Iris pigment epithelial cell (primary cell): ENCODE measurements around the gene NF2.
A peak's percentile ranks its signal among the peaks of the same experiment; 100 is the strongest.

Source experiments
- DNase-seq: peaks from one replicate; pipeline ENCODE4 v3.0.0-alpha.2; 2011; ENCODE audit warnings: low read depth

The NF2 gene

DNA sequence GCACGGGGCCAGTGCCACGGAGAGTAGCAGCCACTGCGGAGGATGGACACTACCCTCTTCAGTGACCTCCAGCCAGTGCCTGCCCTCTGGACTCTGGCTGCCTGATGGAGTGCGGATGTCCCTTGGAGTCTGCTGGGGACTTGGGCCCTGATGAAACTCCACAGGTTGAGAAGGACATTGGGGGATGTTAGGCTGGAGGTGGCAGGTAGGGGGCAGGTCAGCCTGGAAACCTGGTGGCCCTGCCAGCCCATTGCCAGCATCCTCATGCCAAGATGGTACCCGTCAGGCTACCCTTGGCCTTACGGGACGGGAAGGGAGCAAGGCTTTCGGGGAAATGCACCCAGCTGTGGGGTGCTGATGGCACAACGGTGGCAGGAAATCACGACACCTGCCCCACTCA lies 120.3 kb downstream of the NF2 start:
- DNase-seq: no peak

GRCh38 chr22:29724843-29725242 lies 121.4 kb downstream of the NF2 start:
- no peak for DNase-seq

DNA sequence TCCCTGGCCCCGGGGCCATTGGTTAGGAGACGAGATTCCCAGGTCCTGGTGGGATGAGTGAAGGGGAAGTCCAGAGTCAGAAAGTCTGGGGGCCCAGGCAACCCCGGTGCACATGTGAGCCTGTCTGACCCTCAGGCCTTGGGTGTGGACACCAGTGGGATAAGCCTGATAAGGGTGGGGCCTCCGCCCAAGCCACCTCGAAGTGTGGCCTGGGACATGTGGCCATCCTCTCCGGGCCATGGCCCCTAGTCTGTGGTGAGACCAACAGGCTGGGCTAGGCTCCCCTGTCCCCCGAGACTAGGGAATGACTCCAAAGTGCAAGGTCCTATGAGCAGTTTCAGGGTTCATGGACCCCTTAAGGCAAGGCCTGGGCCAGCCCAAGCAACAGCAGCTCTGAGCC lies 122.7 kb downstream of the NF2 start:
- DNase-seq: no peak

DNA sequence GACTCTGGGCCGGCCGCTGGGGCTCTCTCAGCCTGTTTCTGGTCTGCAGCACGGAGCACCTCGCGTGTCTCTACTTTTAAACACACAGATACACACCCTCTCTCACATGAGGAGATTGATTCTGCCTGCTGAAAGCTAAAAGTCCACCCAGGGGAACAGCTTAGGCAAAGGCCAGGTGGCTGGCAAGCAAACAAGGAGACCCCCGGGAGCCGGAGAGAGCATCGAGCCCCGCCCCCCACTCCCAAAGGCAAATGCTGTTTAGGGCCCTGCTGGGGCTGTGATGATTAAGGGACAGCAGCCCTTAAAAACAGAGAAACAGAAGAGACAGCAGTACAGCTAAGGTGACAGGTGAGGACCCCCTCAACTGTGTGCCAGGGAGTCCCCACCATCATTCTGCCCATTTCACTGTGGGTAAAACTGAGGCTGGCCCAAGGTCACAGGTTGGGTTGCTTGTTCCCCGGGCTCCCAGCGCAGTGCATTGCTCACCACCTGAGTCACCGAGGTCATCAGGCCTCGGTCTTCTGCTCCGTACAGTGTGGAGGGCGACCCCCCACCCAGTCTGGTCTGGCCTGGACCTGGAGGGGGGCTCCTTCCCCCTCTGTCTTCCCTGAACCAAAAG lies 123.2 kb downstream of the NF2 start:
- DNase-seq: peak; percentile 7

- peak; percentile 39 for DNase-seq
Observed at GRCh38 chr22:29727131-29727523, 123.7 kb downstream of the NF2 start.

GRCh38 chr22:29729161-29729560 lies 125.7 kb downstream of the NF2 start:
- DNase-seq: no peak

GRCh38 chr22:29731058-29731850 lies 127.8 kb downstream of the NF2 start:
- DNase-seq: no peak

DNA sequence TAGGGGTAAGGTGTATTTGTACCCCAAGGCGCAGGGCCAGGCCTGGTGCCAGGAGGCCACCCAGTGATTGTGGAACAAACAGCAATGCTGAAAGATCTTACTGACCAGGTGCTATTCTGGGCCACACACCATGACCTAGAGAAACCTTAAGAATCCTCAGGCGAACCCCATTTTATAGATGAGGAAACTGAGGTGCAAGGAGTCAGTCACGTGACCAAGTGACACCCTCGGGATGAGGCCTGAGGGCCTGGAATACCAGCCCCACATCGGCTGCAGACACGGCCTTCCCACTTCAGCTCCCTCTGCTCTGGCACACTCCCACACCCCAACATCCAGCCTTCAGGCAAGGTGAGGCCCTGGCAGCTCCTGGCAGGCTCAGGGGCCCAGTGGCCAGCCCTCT lies 129.4 kb downstream of the NF2 start:
- no peak for DNase-seq

DNA sequence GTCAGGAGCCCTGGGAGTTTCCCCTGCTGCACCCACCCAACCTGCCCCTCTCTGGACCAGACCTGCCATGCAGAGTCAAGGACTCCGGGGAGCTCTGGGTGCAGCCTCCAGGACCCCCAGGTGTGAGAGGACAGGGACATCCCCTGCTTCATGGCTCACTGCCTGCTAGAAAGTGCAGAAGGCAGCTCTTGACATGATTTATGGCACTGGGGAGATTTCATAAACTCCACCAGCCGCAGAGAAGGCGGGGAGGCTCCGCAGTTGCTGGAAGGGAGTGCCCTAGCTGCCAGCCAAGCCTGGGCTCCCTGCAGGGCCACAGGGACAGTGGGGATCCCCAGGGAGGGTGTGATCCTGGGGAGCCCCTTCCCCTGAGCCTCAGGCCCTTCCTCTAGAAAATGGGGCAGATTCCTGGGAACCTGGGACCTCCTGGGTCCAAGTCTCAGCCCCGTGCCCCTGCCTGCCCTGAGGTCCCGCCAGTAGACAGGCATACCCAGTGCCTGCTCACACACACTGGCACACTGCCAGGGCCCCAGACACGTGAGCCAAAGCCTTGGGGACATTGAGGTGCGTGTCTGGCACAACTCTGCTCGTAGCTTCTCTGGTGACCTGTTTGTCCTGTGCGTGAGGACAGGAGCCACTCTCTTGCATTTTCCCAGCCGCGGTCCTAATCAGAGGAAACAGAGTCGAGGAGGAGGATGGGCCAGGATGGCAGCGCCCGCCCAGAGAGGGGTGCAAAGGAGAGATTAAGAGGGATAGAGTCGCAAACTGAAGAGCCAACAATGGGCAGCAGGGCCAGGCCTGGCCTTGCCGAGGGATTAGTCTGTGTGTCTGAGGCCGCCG lies 130.1 kb downstream of the NF2 start:
- no peak for DNase-seq

DNA sequence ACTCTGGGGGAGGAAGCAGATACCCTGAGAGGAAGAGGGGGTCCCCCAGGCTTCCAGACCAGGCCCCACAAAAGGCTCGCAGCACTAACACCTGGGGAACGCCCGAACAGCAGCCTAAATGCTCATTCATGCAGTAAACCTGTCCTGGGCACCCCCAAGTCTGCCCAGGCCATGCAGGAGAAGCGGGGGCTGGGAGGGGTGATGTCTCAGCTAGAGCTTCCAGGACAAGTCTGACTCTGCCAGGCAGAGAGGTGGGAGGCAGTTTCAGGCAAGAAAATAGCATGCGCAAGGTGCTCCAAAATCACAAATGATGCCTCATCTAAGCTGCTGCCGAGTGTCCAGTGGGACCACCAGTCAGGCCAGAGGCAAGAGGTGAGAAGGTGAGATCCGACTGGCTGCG lies 131.0 kb downstream of the NF2 start:
- DNase-seq: no peak

- DNase-seq: no peak
Observed at GRCh38 chr22:29734838-29735237, 131.4 kb downstream of the NF2 start.

GRCh38 chr22:29735416-29735815 lies 132.0 kb downstream of the NF2 start:
- DNase-seq: no peak

GRCh38 chr22:29737251-29738117 lies 134.1 kb downstream of the NF2 start:
- DNase-seq: no peak

- DNase-seq: no peak
Observed at GRCh38 chr22:29738118-29738815, 134.8 kb downstream of the NF2 start.

GRCh38 chr22:29739346-29739875 lies 136.0 kb downstream of the NF2 start:
- DNase-seq: no peak

DNA sequence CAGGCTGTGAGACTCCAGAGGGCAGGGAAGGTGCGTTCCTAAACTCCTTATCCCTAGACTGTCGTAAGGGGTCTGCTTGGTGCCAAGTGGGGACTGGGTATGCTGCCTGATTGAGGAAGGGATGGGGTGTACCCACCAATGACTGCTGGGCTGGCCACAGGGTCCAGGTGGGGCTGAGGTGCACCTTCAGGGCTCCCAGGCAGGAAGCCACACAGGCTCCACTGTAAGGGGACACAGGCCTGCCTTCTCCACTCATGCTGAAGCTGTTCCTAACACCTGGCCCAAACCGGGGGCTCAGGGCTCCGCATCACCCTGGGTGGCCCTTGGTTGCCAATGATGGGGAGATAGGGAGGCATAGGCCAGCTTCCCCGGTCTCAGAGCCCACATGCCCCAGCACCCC lies 136.8 kb downstream of the NF2 start:
- DNase-seq: no peak

DNA sequence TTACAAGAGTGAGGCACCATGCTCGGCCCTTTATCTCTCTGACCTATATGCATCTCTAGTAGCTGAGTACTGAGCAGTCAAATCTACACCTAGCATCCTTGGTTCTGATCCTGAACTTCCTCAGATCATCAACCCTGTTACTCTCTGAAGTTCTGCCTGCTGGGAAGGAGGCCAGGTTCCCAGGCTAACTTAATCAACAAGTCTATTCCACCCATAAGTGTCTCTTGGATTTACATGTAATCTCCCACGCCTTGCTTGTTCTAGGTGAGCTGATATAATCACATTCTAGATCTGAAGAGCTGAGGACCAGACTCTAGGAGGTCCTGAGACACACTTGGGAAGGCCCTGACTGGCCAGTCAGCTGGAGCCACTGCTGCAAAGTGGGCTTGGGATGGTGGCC lies 138.5 kb downstream of the NF2 start:
- DNase-seq: no peak

DNA sequence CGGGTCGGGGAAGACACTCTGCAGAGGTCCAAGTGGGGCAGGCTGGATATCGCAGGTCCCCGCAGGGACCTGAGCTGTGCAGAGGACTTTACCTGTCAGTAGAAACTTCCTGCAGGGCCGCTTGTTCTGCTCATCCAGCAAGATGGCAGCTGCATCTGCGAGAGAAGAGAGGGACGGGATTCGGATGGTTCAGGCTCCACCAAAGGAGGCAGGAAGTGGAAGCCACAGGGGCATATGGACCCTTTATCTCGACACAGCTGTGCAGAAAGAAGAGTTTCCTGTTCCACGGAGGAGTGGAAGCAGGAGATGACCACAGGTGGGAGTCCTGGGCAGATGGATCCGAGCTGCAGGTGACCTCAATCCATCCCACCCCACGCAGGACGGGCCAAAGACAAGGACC lies 138.9 kb downstream of the NF2 start:
- DNase-seq: no peak

DNA sequence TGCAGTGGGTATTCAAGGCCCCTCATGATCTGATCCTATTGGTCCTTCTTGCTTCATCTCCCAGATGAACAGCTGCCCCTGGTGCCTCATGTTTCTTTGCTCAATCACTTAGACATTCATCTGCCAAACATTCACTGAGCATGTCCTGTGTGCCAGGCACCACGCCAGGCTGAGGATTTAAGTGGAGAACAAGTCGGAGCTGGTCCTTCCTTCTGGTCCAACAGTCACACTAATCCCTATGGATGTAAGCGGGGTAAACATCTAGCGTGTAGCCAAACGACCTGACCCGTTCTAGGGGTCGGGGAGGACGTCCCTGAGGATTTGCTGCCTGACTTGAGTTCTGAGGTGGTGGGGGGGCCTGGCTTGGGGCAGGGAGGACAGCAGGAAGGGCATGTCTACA lies 141.5 kb downstream of the NF2 start:
- DNase-seq: peak; percentile 87

- no peak for DNase-seq
Observed at GRCh38 chr22:29747832-29748231, 144.4 kb downstream of the NF2 start.
